NCI-H2107 (cell line): Measurements from ENCODE around the gene PRKN.

ENCODE experiments used
- DNase-seq: peaks from one replicate; lab custom pipeline; 2025; lab: John Stamatoyannopoulos, UW

The PRKN gene

DNA sequence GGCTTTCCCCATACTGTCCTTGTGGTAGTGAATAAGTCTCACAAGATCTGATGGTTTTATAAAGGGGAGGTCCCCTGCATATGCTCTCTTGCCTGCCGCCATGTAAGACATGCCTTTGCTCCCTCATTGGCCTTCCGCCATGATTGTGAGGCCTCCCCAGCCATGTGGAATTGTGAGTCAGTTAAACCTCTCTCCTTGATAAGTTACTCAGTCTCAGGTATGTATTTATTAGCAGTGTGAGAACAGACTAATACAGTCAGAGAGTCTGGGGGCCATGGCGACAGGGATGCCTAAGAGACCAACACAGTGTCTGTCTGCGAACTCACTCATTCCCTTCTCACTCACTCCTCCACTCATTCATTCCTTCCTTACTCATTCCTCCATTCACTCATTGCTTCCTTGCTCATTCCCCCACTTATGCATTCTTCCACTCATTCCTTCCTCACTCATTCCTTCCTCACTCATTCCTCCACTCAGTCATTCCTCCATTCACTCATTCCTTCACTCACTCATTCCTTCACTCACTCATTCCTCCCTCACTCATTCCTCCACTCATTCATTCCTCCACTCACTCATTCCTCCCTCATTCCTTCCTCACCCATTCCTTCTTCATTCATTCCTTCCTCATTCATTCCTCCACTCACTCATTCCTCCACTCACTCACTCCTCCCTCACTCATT, 1316.2 kb downstream of the PRKN start:
- DNase-seq = no peak

DNA sequence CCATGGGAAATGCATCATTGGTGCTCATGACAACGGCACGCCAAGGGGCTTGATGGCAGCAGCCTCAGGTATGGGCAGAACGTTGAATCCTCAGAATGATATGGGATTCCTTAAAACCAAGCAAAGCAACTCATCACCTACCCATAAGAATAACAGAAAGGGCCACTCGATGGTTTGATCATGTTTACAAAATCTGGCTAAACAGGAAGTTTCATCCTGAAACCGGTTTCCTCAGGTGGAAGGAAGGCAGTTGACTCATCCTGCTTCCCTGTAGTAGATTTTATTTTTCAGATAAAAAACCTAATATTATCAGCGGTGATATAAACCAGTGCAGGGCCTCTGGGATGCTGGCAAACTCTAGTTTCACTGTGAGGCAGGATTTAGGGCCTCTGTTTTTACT, 1316.8 kb downstream of the PRKN start:
- DNase-seq = no peak

DNA sequence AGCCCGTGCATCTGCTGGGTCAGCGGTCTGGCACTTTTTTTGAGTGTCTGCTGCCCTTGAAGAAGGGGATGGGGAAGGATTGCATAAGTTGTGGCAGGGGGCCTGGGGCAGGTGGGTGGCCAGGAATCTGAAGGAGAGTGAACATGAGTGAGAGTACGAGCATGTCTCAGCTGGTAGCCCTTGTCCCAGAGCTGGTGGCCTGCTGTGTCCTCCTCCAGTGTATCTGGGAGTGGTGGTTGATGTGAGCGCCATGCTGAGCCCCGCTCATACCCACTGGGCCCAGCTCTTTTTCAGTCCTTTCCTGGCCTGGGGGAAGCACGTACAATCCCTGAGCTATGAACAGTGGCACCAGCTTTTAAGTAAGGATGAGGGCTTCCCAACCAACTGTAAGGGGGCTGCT, 1317.5 kb downstream of the PRKN start:
- DNase-seq = no peak

DNA sequence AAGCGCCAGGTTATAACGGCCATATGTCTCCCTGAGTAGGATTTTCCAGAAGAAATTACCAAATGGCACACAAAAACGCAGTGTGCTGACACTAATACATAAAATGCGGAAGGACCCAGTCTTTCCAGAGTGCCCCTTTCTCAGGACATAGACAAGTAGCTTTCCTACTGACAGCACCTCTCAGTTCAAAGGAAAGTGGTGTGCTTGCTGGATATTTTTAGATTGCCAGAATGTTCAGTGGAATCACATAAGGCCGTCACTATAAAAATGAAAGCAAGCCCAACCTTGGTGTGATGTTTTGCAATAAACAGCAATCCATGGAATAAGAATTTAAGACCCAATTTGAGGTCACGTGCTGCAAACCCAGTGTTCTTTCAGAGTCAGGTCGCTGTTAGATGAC, 1318.2 kb downstream of the PRKN start:
- no peak for DNase-seq

DNA sequence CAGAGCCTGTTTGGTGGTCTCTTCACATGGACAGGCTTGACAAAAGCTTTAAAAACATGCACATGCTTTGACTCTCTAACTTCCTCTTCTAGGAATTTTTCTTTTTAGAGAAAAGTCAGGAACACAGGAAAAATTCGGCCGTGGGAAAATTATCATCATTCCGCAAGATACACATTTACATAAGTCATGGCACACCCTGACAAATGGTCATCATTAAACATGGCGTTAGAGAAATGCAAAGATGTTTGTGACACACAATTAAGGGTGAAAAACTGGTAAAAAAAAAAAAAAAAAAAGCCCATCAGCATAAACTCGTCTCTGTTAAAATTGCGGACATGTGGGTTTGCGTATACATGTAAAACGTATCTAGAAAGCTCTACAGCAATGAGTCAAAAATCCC, 1319.5 kb downstream of the PRKN start:
- no peak for DNase-seq

DNA sequence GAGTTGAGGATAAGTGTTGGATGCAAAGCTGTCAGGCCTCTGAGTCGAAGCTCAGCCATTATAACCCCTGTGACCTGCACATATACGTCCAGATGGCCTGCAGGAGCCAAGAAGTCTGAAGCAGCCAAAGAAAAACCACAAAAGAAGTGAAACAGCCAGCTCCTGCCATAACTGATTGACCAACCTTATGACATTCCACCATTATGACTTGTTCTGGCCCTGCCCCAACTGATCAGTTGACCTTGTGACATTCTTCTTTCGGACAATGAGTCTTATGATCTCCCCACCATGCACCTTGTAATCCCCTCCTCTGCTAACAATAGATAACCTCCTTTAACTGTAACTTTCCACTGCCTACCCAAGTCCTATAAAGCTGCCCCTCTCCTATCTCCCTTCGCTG, 1320.0 kb downstream of the PRKN start:
- no peak for DNase-seq

DNA sequence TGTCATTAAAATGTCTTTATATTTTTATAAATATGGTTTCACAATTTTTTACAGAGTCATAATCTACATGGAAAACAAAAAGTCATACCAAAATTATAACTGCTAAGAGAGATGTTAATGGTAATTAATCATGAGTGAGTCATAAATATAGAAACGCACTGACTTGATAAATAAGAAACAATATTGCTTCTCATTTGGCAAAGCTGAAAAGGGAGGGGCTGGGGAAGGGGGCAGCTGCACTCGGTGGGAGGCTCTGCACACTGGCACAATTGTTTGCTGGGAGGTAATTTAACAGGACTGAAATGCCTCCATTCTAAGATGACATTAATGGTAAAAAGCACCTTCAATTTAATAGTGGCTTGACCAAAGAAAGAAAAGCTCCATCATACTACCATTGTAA, 1320.5 kb downstream of the PRKN start:
- no peak for DNase-seq

DNA sequence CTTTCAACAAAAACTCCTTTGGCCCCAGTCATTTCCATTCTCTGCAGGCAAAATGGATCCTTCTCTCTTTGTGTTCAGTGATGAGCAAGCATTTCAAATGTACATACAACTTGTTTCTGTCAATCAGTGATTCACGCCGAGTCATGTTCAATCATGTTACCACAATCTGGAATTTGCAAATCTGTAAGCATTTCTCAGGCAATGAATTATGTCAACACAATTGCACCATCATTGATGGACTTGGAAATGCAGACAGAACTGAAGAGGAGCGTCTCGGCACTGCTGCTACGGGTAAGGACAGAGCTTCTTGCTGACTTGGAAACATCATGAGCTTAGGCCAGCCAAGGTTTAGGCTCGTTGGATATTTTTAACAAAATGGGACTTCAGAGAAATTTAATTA, 1320.9 kb downstream of the PRKN start:
- no peak for DNase-seq

DNA sequence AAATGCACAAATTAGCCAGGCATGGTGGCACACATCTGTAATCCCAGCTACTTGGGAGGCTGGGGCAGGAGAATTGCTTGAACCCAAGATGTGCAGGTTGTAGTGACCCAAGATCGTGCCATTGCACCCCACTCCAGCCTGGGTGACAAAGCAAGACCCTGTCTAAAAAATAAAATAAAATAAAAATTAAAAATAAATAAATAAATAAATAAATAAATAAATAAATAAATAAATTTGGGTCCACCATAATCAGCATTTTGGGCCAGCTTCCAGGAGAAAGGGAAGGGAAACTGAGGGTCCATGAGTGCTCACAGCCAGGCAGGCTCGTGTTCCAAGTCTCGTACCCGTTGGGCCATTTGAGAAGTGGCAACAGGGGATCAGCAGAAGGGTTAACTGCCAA, 1322.1 kb downstream of the PRKN start:
- DNase-seq = no peak

DNA sequence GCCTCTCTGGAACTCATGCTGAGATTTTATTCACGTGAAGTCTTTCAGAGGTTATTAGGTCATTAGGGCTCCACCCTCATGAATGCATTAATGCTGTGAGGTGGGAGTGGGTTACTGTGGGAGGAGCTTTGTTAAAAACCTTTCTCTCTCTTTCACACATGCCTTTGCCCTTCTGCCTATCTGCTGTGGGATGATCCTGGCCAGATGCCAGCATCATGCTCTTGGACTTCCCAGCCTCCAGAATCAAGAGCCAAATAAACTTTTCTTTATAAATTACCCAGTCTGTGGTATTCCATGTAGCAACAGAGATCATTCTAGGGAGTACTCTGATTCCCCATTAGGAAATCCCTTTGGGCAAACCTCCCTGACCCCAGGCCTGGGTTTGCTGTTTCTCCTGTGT, 1323.8 kb downstream of the PRKN start:
- DNase-seq = no peak

DNA sequence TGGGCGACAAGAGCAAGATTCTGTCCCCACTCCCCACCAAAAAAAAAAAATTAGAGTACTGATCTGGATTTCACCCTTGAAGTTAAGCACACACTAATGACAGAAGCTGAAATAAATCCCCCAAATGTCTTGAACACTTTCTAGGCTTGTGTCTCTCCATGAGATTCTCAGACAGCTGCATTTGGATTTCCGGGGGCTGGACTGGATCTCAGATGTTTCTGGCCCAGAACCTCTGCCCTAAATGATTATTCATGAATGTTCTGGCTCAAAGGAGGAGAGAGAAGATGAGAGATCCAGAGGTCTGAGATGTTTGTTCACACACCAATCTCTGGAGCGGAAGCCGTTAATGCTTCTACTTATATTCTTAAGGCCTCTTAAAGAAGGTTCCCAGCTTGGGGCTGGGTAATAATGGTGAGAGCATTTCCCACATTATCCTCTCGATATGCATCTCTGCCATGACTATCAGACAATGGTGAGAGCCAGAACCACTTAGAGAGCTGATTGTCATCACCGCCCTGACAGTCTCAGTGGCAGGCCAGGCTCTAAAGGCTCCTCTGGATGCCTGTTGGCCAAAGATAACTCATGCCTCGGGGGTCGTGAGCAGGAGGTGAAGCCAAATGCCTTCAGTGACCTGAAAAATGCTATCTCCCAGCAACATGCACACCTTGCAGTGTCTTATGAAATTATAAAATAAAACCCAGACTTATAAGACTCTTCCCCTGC, 1325.8 kb downstream of the PRKN start:
- no peak for DNase-seq

DNA sequence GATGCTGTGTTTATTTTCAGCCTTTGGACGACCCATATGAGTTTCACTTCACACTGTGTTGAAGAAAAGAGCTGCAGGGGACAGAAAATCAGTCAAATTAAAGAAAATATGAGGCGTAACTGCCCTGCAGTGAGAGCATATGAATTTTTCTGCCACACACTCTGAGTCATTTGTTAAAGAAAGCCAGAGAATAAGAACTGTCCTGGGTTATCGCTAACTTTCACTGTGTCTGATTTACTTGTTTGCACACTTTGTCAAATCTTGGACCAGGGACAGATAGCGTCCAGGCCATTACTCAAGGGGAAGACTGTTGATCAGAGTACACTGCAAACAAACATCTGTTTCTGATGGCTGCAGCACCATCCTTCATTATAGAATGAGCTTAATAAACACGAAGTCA, 1326.9 kb downstream of the PRKN start:
- no peak for DNase-seq

DNA sequence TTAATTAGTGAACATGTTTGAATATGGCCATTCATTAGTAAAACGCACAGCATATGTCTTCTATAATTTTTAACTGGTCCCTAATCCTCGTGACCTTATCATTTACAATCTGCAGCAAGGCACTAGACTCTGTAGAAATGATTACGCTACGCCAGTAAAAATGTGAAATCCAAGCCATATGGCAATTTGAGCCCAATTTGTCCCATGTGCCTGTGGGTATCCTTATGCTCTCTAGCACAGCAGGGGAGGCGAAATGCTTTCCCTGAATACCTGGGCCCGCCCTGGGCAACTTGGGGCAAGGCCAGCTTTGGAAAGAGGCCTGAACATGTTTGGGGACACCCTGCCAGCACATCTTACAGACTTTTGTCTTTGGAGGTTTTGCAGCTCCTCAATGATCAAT, 1331.0 kb downstream of the PRKN start:
- DNase-seq = no peak

DNA sequence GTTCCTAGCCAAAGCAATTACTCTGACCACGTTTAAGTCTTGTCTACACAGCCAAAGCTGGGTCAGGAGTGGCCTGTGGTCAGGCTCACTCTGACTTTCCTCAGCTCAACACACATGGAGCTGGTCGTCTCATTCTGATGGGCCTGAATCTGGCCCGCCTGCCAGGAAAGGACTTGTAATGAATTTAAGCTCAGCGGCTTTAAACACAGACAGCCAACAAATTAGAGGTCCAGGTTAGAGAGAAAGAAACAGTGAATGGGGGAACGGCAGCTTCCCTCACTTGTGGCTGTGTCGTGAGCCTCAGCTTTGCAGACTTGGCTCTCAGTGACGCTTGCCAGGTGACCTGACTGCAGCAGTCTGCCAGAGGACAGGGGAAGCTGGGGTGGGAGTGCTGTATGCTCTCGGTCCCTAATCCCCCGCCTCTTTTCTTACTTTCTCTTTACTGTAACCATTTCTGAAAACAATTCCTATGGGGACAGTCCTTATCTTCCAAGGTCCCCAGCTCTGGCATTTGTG, 1331.8 kb downstream of the PRKN start:
- no peak for DNase-seq

DNA sequence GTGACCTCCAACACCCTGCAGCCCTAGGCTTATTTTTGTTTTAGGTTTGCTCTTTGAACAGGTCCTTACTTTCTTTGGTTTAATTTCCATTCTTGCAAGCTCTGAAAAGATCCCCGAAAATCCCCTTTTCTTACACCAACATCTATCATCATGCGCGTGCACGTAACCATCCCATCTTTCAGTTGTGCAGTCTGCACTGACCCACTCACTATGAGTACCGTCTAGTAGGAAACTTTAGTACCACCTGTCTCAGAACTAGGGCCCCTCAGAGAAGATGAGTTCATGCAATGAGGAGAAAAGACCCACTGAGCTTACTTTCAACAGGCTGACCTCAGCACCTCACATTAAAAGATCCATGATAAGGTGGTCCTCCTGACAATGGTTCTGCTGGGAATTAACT, 1333.1 kb downstream of the PRKN start:
- DNase-seq = no peak

DNA sequence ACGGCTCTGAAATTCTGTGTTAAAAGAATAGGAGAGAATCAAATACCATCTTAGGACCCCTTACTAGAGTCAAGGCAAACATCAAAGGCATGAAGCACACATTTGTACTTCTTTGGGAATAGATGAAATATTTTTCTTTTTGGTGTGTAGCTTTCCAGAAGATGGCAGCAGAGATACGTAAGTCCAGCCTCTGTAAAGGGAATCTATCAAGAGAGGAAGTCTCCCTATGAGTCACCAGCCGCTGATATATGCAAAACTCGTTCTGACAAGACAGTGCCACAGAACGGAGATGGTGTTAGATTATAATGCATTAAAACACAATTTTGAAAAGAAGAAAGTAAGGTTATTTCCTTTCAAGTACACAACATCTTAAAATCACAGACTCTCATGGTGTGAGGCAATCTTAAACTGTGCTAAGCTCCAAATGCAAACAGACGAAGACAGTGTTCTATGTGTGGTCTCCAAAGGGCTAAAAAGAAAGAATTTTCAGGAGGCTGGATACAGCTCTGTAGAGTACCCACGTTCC, 1333.7 kb downstream of the PRKN start:
- peak; percentile 15 for DNase-seq

DNA sequence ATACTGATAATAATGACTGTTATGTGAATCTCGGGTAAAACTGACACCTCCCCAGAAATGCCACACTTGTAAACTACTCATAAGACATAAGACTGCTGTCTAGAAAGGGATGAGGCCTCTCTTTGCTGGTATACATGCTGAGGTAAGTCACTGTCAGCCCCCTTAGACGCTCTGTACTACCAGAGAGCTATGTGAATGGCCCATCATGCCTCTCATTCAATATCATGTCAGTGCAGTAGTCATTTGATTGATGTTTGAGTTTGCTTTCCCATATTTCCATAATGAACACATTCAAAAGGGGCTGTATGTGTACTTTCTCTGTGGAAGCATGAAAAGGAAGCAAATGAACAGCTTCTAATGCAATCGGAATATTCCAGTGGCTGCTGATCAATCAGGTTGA, 1334.3 kb downstream of the PRKN start:
- no peak for DNase-seq

DNA sequence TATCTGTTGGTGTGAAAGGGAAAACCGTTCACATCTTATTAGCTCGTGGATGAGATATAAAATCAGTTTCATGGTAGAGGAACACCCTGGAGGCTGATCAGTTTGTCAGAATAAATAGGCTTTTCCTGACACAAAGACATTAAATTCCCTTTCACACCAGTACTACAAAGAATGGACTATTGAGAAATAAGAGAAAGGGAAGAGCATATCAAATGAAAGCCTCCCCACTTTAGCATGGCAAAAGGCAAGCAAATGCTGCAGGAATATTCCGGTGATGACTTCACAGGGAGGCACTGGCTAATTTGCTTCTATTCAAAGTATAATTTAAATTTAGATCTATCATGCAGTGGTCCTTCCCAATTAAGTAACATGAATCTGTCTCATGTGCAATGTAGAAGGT, 1337.8 kb downstream of the PRKN start:
- no peak for DNase-seq

DNA sequence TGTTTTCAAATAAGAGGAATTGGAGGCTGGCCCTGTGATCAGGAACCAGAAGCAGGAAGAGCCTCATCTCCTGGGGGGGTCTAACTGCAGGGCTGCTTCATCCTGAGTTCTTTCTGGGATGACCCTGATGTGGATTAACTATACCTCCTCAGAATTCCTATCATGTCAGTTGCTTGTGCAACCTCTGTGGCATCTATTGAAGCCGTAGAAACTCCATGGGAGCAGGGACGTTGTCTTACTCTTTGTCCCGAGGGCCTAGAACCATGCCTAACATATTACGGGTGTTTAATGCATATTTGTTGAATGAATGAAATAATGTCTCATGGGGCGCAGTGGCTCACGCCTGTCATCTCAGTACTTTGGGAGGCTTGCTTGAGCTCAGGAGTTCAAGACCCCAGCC, 1343.6 kb downstream of the PRKN start:
- no peak for DNase-seq

DNA sequence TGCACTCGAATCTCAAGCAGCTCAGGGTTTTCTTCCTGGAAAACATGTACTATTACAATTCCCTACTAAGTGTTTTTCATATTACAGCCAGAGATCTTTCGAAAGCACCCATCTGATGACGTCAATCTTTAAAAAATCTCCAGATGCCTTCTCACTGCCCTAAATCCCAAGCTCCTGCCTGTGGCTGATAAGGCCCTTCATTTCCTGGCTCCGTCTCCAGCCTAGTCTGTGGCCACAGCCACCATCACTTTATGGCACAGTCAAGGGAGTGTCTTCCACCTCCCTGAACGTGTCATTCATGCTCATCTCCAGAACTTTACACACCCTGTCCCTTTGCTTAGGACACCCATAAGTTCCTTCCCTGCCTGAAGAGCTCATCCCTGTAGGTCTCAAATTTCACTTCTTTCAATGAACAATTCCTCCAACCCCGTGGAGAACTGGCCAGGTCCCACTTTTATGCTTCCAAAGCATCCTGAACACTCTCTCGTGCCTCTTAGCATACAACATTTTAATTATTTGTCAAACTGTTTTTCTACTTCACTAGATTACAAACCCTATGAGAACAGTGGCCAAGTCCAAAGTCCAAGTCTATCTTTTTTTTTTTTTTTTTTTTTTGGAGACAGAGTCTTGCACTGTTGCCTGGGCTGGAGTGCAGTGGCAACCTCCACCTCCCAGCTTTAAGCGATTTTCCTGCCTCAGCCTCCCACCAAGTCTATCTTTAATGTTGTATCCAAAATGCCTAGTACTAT, 1347.6 kb downstream of the PRKN start:
- DNase-seq = no peak

DNA sequence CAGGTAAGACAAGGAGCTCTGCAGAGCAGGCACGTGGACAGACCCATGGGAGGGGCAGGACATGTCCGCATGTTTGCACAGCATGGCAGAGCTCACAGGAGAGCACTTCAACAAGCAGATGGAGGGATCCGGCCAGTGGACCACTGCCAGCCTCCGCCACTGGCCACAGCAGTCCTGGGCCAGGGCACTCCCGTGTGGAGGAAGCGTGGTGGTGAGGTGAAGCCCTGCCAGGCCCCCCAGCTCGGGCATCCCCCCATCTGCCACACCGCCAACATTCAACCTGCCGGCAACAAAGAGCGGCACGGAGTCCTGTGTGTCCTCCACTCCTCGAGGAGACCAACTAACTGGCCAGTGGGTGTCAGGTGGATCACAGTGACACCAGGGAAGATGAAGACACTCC, 1349.5 kb downstream of the PRKN start:
- DNase-seq = no peak

DNA sequence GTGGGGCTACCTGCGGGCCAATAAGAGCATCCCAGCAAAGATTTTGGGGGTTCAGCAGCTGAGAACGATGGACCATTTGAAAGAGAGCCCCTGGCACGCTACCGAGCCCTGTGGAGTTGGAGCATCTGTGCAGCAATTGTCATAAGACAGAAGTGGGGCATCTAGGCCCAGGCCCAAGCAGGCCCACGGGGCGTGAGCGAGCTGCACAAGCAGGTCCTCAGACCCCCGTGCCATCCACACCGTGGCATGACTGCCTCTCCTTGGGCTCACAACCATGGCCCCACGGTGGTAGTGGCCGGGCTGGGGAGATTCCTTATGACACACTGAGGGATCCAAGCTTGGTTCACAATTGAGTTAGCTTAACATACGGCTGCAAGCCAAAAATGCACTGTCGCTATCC, 1350.5 kb downstream of the PRKN start:
- DNase-seq = no peak

DNA sequence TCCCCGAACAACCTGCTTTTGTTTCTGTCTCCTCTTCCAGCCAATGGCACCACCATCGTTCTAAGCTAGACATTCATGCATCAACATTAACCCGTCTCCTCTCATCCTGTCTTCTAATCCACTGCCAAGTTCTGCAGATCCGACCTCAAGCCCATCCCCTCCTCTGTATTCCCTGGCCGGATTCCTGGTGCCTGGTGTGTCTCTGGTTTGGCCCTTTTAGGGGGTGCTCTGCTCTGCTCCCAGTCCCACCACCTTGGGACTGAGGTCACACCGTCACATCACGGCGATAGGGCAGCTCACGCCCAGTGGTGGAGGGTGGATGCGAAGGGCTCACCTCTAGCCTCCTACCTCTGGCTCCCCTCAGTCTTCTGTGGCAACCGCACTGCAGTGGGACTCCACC, 1351.2 kb downstream of the PRKN start:
- no peak for DNase-seq
